Measurements from ENCODE around the gene TNFRSF14.

TNFRSF14 gene

DNA sequence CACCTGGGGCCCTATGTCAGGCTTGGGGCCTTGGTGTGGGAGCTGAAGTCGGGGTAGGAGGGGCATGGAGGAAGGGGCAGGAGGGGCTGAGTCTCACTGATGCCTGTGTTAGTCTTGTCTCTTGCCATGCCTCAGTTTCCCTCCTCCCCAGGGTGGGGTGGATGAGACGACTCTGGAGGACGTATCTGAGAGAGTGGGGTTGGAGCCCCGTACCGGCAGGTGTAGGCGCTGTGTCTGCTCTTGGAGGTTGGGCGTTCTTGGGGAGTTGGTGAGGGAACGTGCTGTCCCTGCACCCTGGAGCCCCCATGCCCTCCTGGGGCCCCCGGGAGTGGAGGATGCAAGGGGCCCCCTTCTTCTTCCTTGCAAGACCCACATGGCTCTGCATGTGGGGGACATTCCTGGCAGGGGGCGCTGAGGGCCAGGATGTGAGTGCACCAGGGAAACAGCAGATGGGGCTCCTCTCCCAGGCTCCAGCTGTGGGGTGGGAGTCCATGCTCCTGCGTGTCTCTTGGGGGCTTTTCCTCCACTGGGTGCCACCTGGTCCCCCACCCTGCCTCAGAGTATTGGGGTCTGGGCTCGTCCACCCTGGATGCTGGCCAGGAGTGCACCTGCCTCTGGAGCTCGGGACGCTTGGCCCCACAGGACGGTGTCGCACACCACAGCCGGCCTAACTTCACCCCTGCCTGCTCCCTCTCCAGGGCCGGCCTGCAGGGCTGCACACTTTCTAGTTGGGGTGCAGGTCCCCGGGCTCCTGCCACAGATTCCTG, 1.4 kb upstream of the TNFRSF14 start:
- CTCF ChIA-PET: no interaction called here
- no peak for DNase-seq (ENCODE audit: extremely low spot score)

DNA sequence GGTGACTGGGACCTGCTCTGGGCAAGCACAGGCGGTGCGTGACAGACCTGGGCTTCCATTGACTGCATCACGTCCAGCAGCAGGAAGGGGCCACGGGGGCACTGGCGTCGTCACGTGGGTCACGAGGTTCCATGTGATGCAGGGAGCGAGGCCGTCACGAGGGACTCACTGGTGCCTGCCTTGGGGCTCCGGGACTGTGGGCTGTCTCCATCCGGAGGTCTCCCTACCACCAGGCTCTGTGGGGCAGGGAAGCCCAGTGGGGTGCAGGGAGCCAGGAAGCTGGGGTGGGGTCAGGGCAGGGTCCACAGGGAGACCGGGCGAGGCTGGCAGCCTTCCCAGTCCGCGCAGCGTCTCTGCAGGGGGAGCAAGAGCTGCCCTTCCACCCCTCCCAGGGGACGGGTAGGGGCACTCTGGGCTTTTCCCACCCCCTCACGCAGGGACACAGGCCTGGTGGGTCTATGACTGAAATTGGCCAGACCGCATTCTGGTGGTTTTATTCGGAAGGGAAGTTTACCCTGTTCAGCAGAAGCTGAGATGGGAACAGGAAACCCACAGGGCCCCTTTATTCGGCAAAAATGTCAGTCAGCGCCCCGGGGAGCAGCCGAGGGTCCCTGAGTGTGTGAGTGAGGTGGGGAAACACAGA, 416 bp upstream of the TNFRSF14 start:
- CTCF ChIA-PET: no interaction called here
- DNase-seq (ENCODE audit: extremely low spot score): no peak
- POLR2A ChIA-PET: interaction anchor here (1.0 kb wide), 1 partner anchor 30 kb away, joined by 3 read pairs; no protein-coding TSS in a partner anchor
- TF ChIP-seq BHLHE40 (IDR thresholded peaks at IDR 0.05; ENCODE audit: borderline replicate concordance) (no peak), ARNT (IDR thresholded peaks at IDR 0.05) (no peak), ZNF384 (IDR thresholded peaks at IDR 0.05) (no peak), CTBP1 (IDR thresholded peaks at IDR 0.05; ENCODE audit: borderline replicate concordance) (no peak), SP1 (IDR thresholded peaks at IDR 0.05) (no peak), FOXK2 (IDR thresholded peaks at IDR 0.05) (no peak), NFRKB (IDR thresholded peaks at IDR 0.05) (no peak), FOXA1 (IDR thresholded peaks at IDR 0.05) (no peak), L3MBTL2 (conservative IDR thresholded peaks at IDR 0.05) (no peak), HDGF (IDR thresholded peaks at IDR 0.05; ENCODE audit: borderline replicate concordance) (no peak), FOXM1 (IDR thresholded peaks at IDR 0.05; ENCODE audit: borderline replicate concordance) (no peak), SUZ12 (IDR thresholded peaks at IDR 0.05) (no peak)
- TF ChIP-seq, protein P1, sequence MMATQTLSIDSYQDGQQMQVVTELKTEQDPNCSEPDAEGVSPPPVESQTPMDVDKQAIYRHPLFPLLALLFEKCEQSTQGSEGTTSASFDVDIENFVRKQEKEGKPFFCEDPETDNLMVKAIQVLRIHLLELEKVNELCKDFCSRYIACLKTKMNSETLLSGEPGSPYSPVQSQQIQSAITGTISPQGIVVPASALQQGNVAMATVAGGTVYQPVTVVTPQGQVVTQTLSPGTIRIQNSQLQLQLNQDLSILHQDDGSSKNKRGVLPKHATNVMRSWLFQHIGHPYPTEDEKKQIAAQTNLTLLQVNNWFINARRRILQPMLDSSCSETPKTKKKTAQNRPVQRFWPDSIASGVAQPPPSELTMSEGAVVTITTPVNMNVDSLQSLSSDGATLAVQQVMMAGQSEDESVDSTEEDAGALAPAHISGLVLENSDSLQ (IDR thresholded peaks at IDR 0.05): no peak

More for the DNA sequence above, 1.4 kb upstream of the TNFRSF14 start:
- TF ChIP-seq FOXK2 (IDR thresholded peaks at IDR 0.05): no peak
- no peak for TF ChIP-seq FOXA1 (IDR thresholded peaks at IDR 0.05)
- TF ChIP-seq SUZ12 (IDR thresholded peaks at IDR 0.05): no peak
- TF ChIP-seq CTBP1 (IDR thresholded peaks at IDR 0.05; ENCODE audit: borderline replicate concordance): no peak
- no peak for TF ChIP-seq L3MBTL2 (conservative IDR thresholded peaks at IDR 0.05)
- no peak for TF ChIP-seq ELF4 (IDR thresholded peaks at IDR 0.05)
- TF ChIP-seq SP1 (IDR thresholded peaks at IDR 0.05): no peak
- TF ChIP-seq TARDBP (IDR thresholded peaks at IDR 0.05): no peak
- TF ChIP-seq NFRKB (IDR thresholded peaks at IDR 0.05): no peak
- no peak for TF ChIP-seq ARNT (IDR thresholded peaks at IDR 0.05)
- POLR2A ChIA-PET: no interaction called here

- TF ChIP-seq TARDBP (IDR thresholded peaks at IDR 0.05) (no peak), SUZ12 (IDR thresholded peaks at IDR 0.05) (no peak), SP1 (IDR thresholded peaks at IDR 0.05) (no peak), FOXK2 (IDR thresholded peaks at IDR 0.05) (no peak), L3MBTL2 (conservative IDR thresholded peaks at IDR 0.05) (no peak), FOXA1 (IDR thresholded peaks at IDR 0.05) (no peak), ZNF384 (IDR thresholded peaks at IDR 0.05) (no peak), ARNT (IDR thresholded peaks at IDR 0.05) (no peak), BHLHE40 (IDR thresholded peaks at IDR 0.05; ENCODE audit: borderline replicate concordance) (no peak), ELF4 (IDR thresholded peaks at IDR 0.05) (no peak), LEF1 (IDR thresholded peaks at IDR 0.05; ENCODE audit: borderline replicate concordance) (no peak), NFRKB (IDR thresholded peaks at IDR 0.05) (no peak)
- TF ChIP-seq, protein P1 (IDR thresholded peaks at IDR 0.05): no peak
- ChIA-PET POLR2A (interaction anchor here (1.0 kb wide), 1 partner anchor 28 kb away, joined by 3 read pairs; no protein-coding TSS in a partner anchor), CTCF (no interaction called here)
- no peak for DNase-seq (ENCODE audit: extremely low spot score)
Measured at GRCh38 chr1:2556678-2557481, 709 bp downstream of the TNFRSF14 start.

DNA sequence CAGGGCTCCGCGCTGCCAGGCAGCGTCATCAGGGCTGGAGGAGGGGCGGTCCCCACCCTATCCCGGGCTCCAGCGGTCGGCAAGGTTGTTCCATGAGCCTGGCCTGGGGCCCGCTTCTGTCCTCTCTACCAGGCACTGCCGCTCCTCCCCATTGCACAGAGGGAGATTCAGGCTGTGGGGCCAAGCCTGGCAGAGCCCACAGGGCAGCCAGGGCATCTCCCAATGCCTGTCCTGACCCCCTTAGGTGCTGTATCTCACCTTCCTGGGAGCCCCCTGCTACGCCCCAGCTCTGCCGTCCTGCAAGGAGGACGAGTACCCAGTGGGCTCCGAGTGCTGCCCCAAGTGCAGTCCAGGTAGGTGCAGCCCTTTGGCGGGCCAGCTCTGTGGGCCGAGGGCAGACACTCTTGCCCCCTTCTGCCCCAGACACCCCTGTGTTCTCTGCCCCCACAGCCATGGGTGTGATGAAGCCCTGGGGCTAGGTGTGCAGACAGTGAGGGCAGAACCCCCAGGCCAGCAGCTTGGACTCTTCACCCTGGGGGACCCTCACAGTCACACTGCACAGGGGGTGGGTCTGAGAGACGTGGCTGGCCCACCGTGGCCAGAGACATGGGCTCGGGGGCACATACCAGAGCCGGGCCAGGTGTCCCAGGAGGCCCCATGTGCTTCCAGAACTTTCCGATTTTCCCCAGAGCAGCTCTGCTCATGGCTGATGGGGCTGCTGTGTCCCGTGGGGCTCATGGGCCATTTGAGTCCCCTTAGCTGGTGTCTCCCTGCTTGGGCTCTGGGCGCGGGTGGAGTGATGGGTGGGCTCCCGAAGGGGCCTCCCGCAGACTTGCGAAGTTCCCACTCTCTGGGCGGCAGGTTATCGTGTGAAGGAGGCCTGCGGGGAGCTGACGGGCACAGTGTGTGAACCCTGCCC, 1.6 kb downstream of the TNFRSF14 start:
- no peak for TF ChIP-seq TARDBP (IDR thresholded peaks at IDR 0.05)
- TF ChIP-seq, protein P1 (IDR thresholded peaks at IDR 0.05): no peak
- TF ChIP-seq FOXM1 (IDR thresholded peaks at IDR 0.05; ENCODE audit: borderline replicate concordance): no peak
- no peak for TF ChIP-seq HDGF (IDR thresholded peaks at IDR 0.05; ENCODE audit: borderline replicate concordance)
- no peak for TF ChIP-seq FOXK2 (IDR thresholded peaks at IDR 0.05)
- TF ChIP-seq L3MBTL2 (conservative IDR thresholded peaks at IDR 0.05): no peak
- TF ChIP-seq FOXA1 (IDR thresholded peaks at IDR 0.05): no peak

DNA sequence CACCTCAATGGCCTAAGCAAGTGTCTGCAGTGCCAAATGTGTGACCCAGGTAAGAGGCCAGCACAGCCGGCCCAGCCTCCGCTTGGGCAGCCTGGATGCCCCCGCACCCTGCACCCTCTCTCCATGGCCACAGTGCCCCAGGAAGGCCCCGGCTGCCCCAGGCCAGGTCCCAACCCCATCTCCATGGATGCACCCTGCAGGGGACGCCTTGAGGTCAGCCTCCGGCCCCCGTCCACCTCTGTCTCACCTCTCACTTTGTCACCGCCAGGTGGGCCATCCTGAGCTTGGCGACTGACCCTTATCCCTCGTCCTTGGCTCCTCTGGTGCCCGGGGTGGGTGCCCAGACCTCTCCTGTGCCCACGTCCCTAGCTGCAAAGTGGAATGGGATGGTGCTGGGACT, 2.2 kb downstream of the TNFRSF14 start:
- ChIA-PET CTCF (interaction anchor here (0.6 kb wide), 1 partner anchor 24 kb away, joined by 3 read pairs; no protein-coding TSS in a partner anchor), POLR2A (interaction anchor here (1.2 kb wide), 1 partner anchor 28 kb away, joined by 3 read pairs; no protein-coding TSS in a partner anchor)
- DNase-seq (ENCODE audit: extremely low spot score): no peak
- no peak for TF ChIP-seq TARDBP (IDR thresholded peaks at IDR 0.05)

More for the DNA sequence above, 1.6 kb downstream of the TNFRSF14 start:
- ChIA-PET CTCF (interaction anchor here (0.6 kb wide), 1 partner anchor 24 kb away, joined by 3 read pairs; no protein-coding TSS in a partner anchor), POLR2A (interaction anchor here (1.2 kb wide), 1 partner anchor 28 kb away, joined by 3 read pairs; no protein-coding TSS in a partner anchor)
- DNase-seq (ENCODE audit: extremely low spot score): no peak
